SK-N-SH (cell line): ENCODE measurements around the gene CPEB3.

Experiments
- CTCF ChIP-seq: fragments of 200-600 bp; sonication (generic); IDR thresholded peaks from 2 replicates; pipeline ENCODE4 v1.6.1; 2017; ENCODE audit warnings: antibody characterized with exemption, mild to moderate bottlenecking, moderate library complexity
- EP300 ChIP-seq, 2 experiments: IDR thresholded peaks; 2 replicates each; pipeline versions ENCODE4 v1.4.0 to v1.6.1; 2012; ENCODE audit warnings: borderline replicate concordance in 1 of 2, low read depth in 1 of 2, low read length in 1 of 2
- FOXM1 ChIP-seq: IDR thresholded peaks from 2 replicates; pipeline ENCODE4 v1.4.0; 2012; ENCODE audit warnings: low read depth, mild to moderate bottlenecking
- POLR2AphosphoS5 ChIP-seq: IDR thresholded peaks from 2 replicates; pipeline ENCODE4 v1.6.1; 2012; ENCODE audit warnings: low read depth, low read length
- REST ChIP-seq: IDR thresholded peaks from 2 replicates; pipeline ENCODE4 v1.6.1; 2012; ENCODE audit warnings: mild to moderate bottlenecking, low read depth, low read length, moderate library complexity
- RFX5 ChIP-seq: IDR thresholded peaks from 2 replicates; pipeline ENCODE4 v1.6.1; 2012; ENCODE audit warnings: mild to moderate bottlenecking, improper control_type of control experiment, low read length
- SMC3 ChIP-seq: IDR thresholded peaks from 2 replicates; pipeline ENCODE4 v1.6.1; 2012; ENCODE audit warnings: low read depth, low read length, improper control_type of control experiment
- TAF1 ChIP-seq: IDR thresholded peaks from 2 replicates; pipeline ENCODE4 v1.6.1; 2012; ENCODE audit warnings: low read depth, mild to moderate bottlenecking, low read length, moderate library complexity, borderline replicate concordance
- USF1 ChIP-seq: IDR thresholded peaks from 2 replicates; pipeline ENCODE4 v1.4.0; 2012; ENCODE audit warnings: low read depth, borderline replicate concordance

- TF ChIP-seq CTCF (no peak), POLR2AphosphoS5 (no peak), SMC3 (no peak), FOXM1 (no peak), RFX5 (no peak), EP300 (IDR thresholded peaks at IDR 0.05; ENCODE audit: borderline replicate concordance in 1 of 2, low read depth in 1 of 2, low read length in 1 of 2) (no peak), USF1 (no peak), TAF1 (no peak), REST (no peak)
Measured at GRCh38 chr10:92122941-92123450, 167.9 kb downstream of the CPEB3 start.
